ENCODE measurements around the gene ELL2.

ELL2 gene

GRCh38 chr5:95915999-95916686, 45.5 kb downstream of the ELL2 start:
- DNase-seq (ENCODE audit: low read depth), result no peak
- TF ChIP-seq, protein P1, sequence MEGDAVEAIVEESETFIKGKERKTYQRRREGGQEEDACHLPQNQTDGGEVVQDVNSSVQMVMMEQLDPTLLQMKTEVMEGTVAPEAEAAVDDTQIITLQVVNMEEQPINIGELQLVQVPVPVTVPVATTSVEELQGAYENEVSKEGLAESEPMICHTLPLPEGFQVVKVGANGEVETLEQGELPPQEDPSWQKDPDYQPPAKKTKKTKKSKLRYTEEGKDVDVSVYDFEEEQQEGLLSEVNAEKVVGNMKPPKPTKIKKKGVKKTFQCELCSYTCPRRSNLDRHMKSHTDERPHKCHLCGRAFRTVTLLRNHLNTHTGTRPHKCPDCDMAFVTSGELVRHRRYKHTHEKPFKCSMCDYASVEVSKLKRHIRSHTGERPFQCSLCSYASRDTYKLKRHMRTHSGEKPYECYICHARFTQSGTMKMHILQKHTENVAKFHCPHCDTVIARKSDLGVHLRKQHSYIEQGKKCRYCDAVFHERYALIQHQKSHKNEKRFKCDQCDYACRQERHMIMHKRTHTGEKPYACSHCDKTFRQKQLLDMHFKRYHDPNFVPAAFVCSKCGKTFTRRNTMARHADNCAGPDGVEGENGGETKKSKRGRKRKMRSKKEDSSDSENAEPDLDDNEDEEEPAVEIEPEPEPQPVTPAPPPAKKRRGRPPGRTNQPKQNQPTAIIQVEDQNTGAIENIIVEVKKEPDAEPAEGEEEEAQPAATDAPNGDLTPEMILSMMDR (conservative IDR thresholded peaks at IDR 0.05; ENCODE audit: control insufficient read depth, insufficient read depth, low read depth, low read length), result no peak
- H3K4me3 ChIP-seq (ENCODE audit: control insufficient read depth, low read depth, low read length), result no peak overlapping the region

DNA sequence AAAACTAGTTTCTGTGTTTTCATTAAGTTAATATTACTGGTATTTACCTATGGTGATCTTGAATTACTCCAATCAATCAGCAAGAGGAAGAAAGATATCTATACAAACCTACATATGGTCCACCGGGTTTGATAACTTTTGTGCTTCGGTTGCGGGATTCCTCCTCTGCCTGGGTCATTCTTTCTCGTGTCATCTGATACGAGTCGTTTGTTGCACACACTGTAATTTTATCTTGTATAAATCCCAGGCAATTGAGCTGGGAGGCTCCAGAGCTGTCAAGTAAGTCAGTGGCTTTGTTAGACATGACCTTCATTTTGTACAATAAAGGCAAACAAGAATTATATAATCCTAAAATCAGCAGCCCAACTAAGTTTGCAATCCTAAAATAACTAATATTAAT, 48.0 kb downstream of the ELL2 start:
- DNase-seq (ENCODE audit: low read depth), result no peak

GRCh38 chr5:95912029-95912428, 49.6 kb downstream of the ELL2 start:
- TF ChIP-seq, protein P1 (conservative IDR thresholded peaks at IDR 0.05; ENCODE audit: control insufficient read depth, insufficient read depth, low read depth, low read length), result no peak
- DNase-seq (ENCODE audit: low read depth), result no peak

More for the DNA sequence above, 48.0 kb downstream of the ELL2 start:
- TF ChIP-seq, protein P1 (conservative IDR thresholded peaks at IDR 0.05; ENCODE audit: control insufficient read depth, insufficient read depth, low read depth, low read length), result no peak
- no peak overlapping the region for H3K4me3 ChIP-seq (ENCODE audit: control insufficient read depth, low read depth, low read length)

GRCh38 chr5:95910521-95910920, 51.1 kb downstream of the ELL2 start:
- TF ChIP-seq, protein P1 (conservative IDR thresholded peaks at IDR 0.05; ENCODE audit: control insufficient read depth, insufficient read depth, low read depth, low read length), result no peak
- no peak for DNase-seq (ENCODE audit: low read depth)
- H3K4me3 ChIP-seq (ENCODE audit: control insufficient read depth, low read depth, low read length), result no peak overlapping the region

More at GRCh38 chr5:95912029-95912428, 49.6 kb downstream of the ELL2 start:
- H3K4me3 ChIP-seq (ENCODE audit: control insufficient read depth, low read depth, low read length), result no peak overlapping the region

GRCh38 chr5:95909738-95910137, 51.9 kb downstream of the ELL2 start:
- no peak overlapping the region for H3K4me3 ChIP-seq (ENCODE audit: control insufficient read depth, low read depth, low read length)
- TF ChIP-seq, protein P1 (conservative IDR thresholded peaks at IDR 0.05; ENCODE audit: control insufficient read depth, insufficient read depth, low read depth, low read length), result no peak
- no peak for DNase-seq (ENCODE audit: low read depth)

DNA sequence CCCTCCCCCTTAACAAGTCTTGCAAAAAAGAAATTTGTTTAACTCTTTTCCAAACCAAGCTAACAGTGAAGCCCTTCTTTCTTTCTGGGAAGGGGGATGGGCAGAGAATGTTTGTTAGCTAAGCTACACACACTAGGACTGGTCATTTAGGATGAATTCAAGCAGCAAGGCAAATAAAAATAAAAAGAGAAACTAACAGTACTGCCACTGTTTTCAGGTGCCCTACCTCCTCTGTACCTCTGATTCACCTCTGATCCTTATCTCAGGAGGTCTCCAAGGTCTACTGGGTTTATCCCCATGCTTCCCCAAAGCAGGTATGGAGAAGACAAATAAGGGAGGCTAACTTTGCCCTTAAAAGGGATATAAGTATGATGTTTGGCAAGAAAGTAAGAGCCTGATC, 52.9 kb downstream of the ELL2 start:
- no peak overlapping the region for H3K4me3 ChIP-seq (ENCODE audit: control insufficient read depth, low read depth, low read length)
- TF ChIP-seq, protein P1 (conservative IDR thresholded peaks at IDR 0.05; ENCODE audit: control insufficient read depth, insufficient read depth, low read depth, low read length), result no peak
- DNase-seq (ENCODE audit: low read depth), result no peak

Measured in fibroblast of mammary gland (primary cell).